Pancreas (tissue), 10 donors: Measurements from ENCODE around the gene IGF1. TPM values are rescaled to one million over a fixed set of nuclear protein-coding genes. Genes with fewer than 3 reads are reported as not detected.

Source experiments
- ATAC-seq, 4 donors: fragments of 200-7000 bp; cut with Tn5 transposase; one replicate each; pipeline versions ENCODE4 v1.8.0 to v1.9.1; 2020; ENCODE audit warnings: mild to moderate bottlenecking in 4 of 4, moderate library complexity in 4 of 4
- DNase-seq, 6 donors: peaks; one replicate each; pipeline ENCODE4 v3.0.0-alpha.2; 2020
- FAIRE-seq: peaks from 2 replicates; lab custom pipeline; 2012; peaks lifted over from hg19 to GRCh38; lab: Jason Lieb, UNC
- H3K27ac ChIP-seq, 4 donors: fragments of 200-600 bp; sonication (generic); 1 replicate in 3 of 4; 2 replicates in 1 of 4; pipeline versions ENCODE4 v1.5.0 to v1.8.0; 2020
- H3K27me3 ChIP-seq, 4 donors: fragments of 200-600 bp; one replicate each; pipeline ENCODE4 v1.8.0; 2021
- H3K36me3 ChIP-seq, 3 donors: fragments of 200-600 bp; sonication (generic) in 1 of 3; one replicate each; pipeline versions ENCODE4 v1.5.0 to v1.8.0; 2020 to 2021
- H3K4me1 ChIP-seq, 3 donors: fragments of 200-600 bp; one replicate each; pipeline ENCODE4 v1.8.0; 2021
- H3K4me3 ChIP-seq, 4 donors: fragments of 200-600 bp; sonication (generic) in 2 of 4; one replicate each; pipeline versions ENCODE4 v1.5.0 to v1.8.0; 2020 to 2021
- H3K9me3 ChIP-seq, 4 donors: fragments of 200-600 bp; one replicate each; pipeline ENCODE4 v1.8.0; 2021
- CTCF ChIP-seq, 4 donors: fragments of 200-600 bp; sonication (generic) in 3 of 4; IDR thresholded peaks; one replicate each; pipeline versions ENCODE4 v1.5.0 to v1.8.0; 2021; ENCODE audit warnings: antibody characterized with exemption in 4 of 4
- WGBS, 2 donors: extraction: QIAGEN DNeasy Blood & Tissue Kit; methylation state at CpG; one replicate each; pipeline ENCODE4 v1.1.7; 2013; 5-methylcytosine and 5-hydroxymethylcytosine counted together
- intact Hi-C, 3 donors: fragments of 100-400 bp; cut with DNase I; formaldehyde crosslinking; loops; one replicate each; pipeline versions ENCODE4 v1.11.1 to v1.14.2; 2022
- polyA plus RNA-seq, 2 donors: library from polyadenylated mRNA; stranded (reverse); fragments of 200-250 nt; gene quantifications; one replicate each; pipeline ENCODE4 v1.2.3, GENCODE V29; 2013
- total RNA-seq, 6 donors: library from RNA; stranded (reverse); fragmentation: NEBNext Ultra II Directional in 4 of 6; extraction: Animal tissue kit (Norgen Biotek cat#: 25700) in 4 of 6; gene quantifications; one replicate each; pipeline versions ENCODE4 v1.2.1 to v1.2.4, GENCODE V29; 2021 to 2023
- donor health status: healthy with polysubstance abuse.
- donor health status: DM: no; HTN: no; CAD: no; lungs with moderate emphysema.
- donor health status: DM: no; HTN: no; CAD: no.
- donor health status: control.
- donor health status: control.
- donor health status: Bipolar disorder and iron deficiency.
- donor health status: DM: yes; HTN: yes; CAD: no.
- donor health status: DM: no; HTN: no; CAD: no.
- donor health status: DM: no; HTN: no; CAD: no.
- donor health status: DM: yes; HTN: yes; CAD: no.

IGF1 gene
- total and polyA plus RNA-seq, 8 donors: 1.5 to 23.8 (median 4.6) TPM

DNA sequence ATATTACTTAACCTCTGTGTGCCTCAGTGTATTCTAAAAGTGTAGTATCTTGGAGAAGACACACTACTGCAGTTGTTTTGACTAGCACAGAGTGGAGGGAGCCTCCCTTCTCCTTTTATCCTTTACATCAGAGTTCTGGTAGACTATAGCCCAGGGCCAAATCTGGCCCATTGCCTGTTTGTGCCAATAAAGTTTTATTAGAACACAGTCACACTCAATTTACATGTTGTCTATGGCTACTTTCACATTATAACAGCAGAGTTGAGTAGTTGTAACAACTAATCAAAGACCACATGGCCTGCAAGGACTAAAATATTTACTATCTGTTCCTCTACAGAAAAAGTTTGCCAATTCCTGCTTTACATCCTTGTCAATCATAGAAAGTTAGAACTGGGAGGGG, 27.7 kb upstream of the IGF1 start:
- intact Hi-C loops: no loop called here
- Histone ChIP-seq H3K4me1 (no peaks in the 10 kb centered on the region), H3K9me3 (no peaks in the 10 kb centered on the region), H3K36me3 (no peaks in the 10 kb centered on the region), H3K27ac (no peak overlapping the region), H3K4me3 (no peak overlapping the region), H3K27me3 (no peaks in the 10 kb centered on the region)
- ATAC-seq (no peak), DNase-seq (no peak), FAIRE-seq (no peak)
- no peak for TF ChIP-seq CTCF (IDR thresholded peaks at IDR 0.05)

- no peaks in the 10 kb centered on the region for H3K36me3 ChIP-seq
- no peaks in the 10 kb centered on the region for H3K27me3 ChIP-seq
- intact Hi-C loops: no loop called here
- ATAC-seq: no peak
- no peak overlapping the region for H3K27ac ChIP-seq
- no peak overlapping the region for H3K4me3 ChIP-seq
- no peaks in the 10 kb centered on the region for H3K9me3 ChIP-seq
- H3K4me1 ChIP-seq: no peaks in the 10 kb centered on the region
- no peak for TF ChIP-seq CTCF (IDR thresholded peaks at IDR 0.05)
- WGBS, 2 donors: 0% methylated on average over 2 of the region's 2 CpGs
- FAIRE-seq: no peak
- no peak for DNase-seq
These were observed 26.9 kb upstream of the IGF1 start for GRCh38 chr12:102507301-102507700.

GRCh38 chr12:102504871-102505270, 24.5 kb upstream of the IGF1 start:
- Histone ChIP-seq H3K4me1 (no peaks in the 10 kb centered on the region), H3K4me3 (no peak overlapping the region), H3K36me3 (no peaks in the 10 kb centered on the region), H3K27ac (no peak overlapping the region), H3K27me3 (no peaks in the 10 kb centered on the region), H3K9me3 (no peaks in the 10 kb centered on the region)
- FAIRE-seq (no peak), ATAC-seq (no peak), DNase-seq (no peak)
- intact Hi-C loops: no loop called here
- WGBS, 2 donors: 84 to 86% methylated on average over 2 of the region's 2 CpGs
- TF ChIP-seq CTCF (IDR thresholded peaks at IDR 0.05): no peak

- DNase-seq (no peak), ATAC-seq (peak in 2 of 4 donors; percentile 63 to 69), FAIRE-seq (no peak)
- Histone ChIP-seq H3K36me3 (no peaks in the 10 kb centered on the region), H3K4me3 (no peak overlapping the region), H3K9me3 (no peaks in the 10 kb centered on the region), H3K4me1 (no peaks in the 10 kb centered on the region), H3K27me3 (no peaks in the 10 kb centered on the region), H3K27ac (no peak overlapping the region)
- WGBS, 2 donors: 52 to 72% methylated on average over 2 of the region's 2 CpGs
- TF ChIP-seq CTCF (IDR thresholded peaks at IDR 0.05): no peak
- intact Hi-C loops: no loop called here
These were observed 23.9 kb upstream of the IGF1 start for GRCh38 chr12:102504280-102504679.

DNA sequence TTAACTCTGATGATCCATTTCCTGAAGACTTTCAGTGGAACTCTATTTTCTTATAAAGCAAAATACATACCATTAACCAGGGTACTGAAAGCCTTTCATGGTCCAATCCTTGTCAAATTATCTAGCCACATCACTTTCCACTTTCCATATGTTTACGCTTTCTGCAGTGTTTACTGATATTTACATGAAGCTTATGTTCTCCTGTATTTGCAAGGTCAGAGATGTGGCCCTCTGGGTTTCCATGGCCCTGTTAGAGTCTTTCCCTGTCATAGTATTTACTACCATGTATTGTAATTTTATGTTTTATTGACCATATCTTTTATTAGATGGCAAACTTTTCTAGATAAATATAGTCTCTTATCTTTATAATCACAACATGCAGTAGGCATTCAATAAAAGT, 23.5 kb upstream of the IGF1 start:
- no peaks in the 10 kb centered on the region for H3K27me3 ChIP-seq
- H3K36me3 ChIP-seq: no peaks in the 10 kb centered on the region
- H3K9me3 ChIP-seq: no peaks in the 10 kb centered on the region
- intact Hi-C loops: no loop called here
- FAIRE-seq: no peak
- no peak overlapping the region for H3K27ac ChIP-seq
- WGBS, 2 donors: 0% methylated on average over 1 of the region's 1 CpG
- TF ChIP-seq CTCF (IDR thresholded peaks at IDR 0.05): no peak
- H3K4me3 ChIP-seq: no peak overlapping the region
- DNase-seq: no peak
- no peak for ATAC-seq
- H3K4me1 ChIP-seq: no peaks in the 10 kb centered on the region
